Endothelial cell of umbilical vein (primary cell): ENCODE data around the gene CMIP. TPM values are rescaled to one million over a fixed set of nuclear protein-coding genes. Genes with fewer than 3 reads are reported as not detected.
A peak's percentile ranks its signal among the peaks of the same experiment; 100 is the strongest.

Experiments used
- BruUV-seq: library from RNA; stranded (reverse); fragments of 400-500 nt; replicated peaks from 2 replicates; lab custom pipeline; 2021; lab: Mats Ljungman, UMichigan
- CTCF ChIA-PET: fragments of 300-600, 350-600 bp; sonication (Branson Sonifier 250); formaldehyde crosslinking; loops from one replicate; lab custom pipeline; 2021; ENCODE audit warnings: antibody characterized with exemption, inconsistent platforms; lab: Charles Lee
- POLR2A ChIA-PET: fragments of 300-600, 350-600 bp; sonication (Branson Sonifier 250); formaldehyde crosslinking; loops from one replicate; lab custom pipeline; 2021; ENCODE audit warnings: antibody characterized with exemption, inconsistent platforms; lab: Charles Lee
- DNase-seq: peaks from one replicate; pipeline ENCODE4 v3.0.0-alpha.2; 2011; ENCODE audit warnings: low read depth, low spot score
- FAIRE-seq: peaks from 2 replicates; lab custom pipeline; 2011; peaks lifted over from hg19 to GRCh38; lab: Jason Lieb, UNC
- H2AFZ ChIP-seq: 2 replicates; pipeline ENCODE4 v1.6.0; 2012; ENCODE audit warnings: low read depth, low read length, control low read depth, inconsistent platforms
- H3K27ac ChIP-seq: 2 replicates; pipeline ENCODE4 v1.5.1; 2011; ENCODE audit warnings: low read depth, mild to moderate bottlenecking, control low read depth, low read length, moderate library complexity; ENCODE audit not compliant: insufficient read depth
- H3K27me3 ChIP-seq, 2 experiments: 2 replicates each; pipeline versions ENCODE4 v1.6.0 to v1.6.1; 2011; ENCODE audit warnings: low read length in 2 of 2, mixed read lengths in 1 of 2; ENCODE audit not compliant: control insufficient read depth in 2 of 2, insufficient read depth in 2 of 2
- H3K36me3 ChIP-seq, 2 experiments: 2 replicates in 1 of 2; 3 replicates in 1 of 2; pipeline ENCODE4 v1.5.1; 2011; ENCODE audit warnings: low read length in 2 of 2, mild to moderate bottlenecking in 1 of 2, moderate library complexity in 1 of 2; ENCODE audit not compliant: control insufficient read depth in 2 of 2, insufficient read depth in 2 of 2; ENCODE audit errors: extremely low read depth in 1 of 2
- H3K4me1 ChIP-seq: 3 replicates; pipeline ENCODE4 v1.5.1; 2011; ENCODE audit warnings: mild to moderate bottlenecking, low read length; ENCODE audit not compliant: control insufficient read depth, insufficient read depth; ENCODE audit errors: extremely low read depth
- H3K4me2 ChIP-seq: 2 replicates; pipeline ENCODE4 v1.6.1; 2011; ENCODE audit warnings: low read length, control low read depth, mixed read lengths; ENCODE audit not compliant: insufficient read depth
- H3K4me3 ChIP-seq, 3 experiments: fragments of 200-600 bp in 1 of 3; sonication (generic), shearing (Covaris generic) in 1 of 3; replicated peaks in 1 of 3; 2 replicates each; pipeline ENCODE4 v1.5.1; 2011 to 2016; ENCODE audit warnings: control low read depth in 3 of 3, low read length in 3 of 3, mild to moderate bottlenecking in 2 of 3, inconsistent platforms in 1 of 3, low read depth in 1 of 3, moderate library complexity in 1 of 3; ENCODE audit not compliant: insufficient read depth in 1 of 3
- H3K79me2 ChIP-seq: 2 replicates; pipeline ENCODE4 v1.6.0; 2012; ENCODE audit warnings: low read length, inconsistent platforms; ENCODE audit not compliant: control insufficient read depth, insufficient read depth
- H3K9ac ChIP-seq: replicated peaks from 2 replicates; pipeline ENCODE3; 2011; ENCODE audit warnings: low read length, control low read depth; ENCODE audit not compliant: insufficient read depth; ENCODE audit errors: extremely low read depth
- H3K9me1 ChIP-seq: replicated peaks from 3 replicates; pipeline ENCODE4 v1.6.0; 2011; ENCODE audit warnings: mild to moderate bottlenecking, low read length; ENCODE audit not compliant: control insufficient read depth, insufficient read depth; ENCODE audit errors: extremely low read depth
- H3K9me3 ChIP-seq: replicated peaks from 2 replicates; pipeline ENCODE4 v1.5.1; 2012; ENCODE audit warnings: low read length, inconsistent platforms; ENCODE audit not compliant: control insufficient read depth, insufficient read depth
- H4K20me1 ChIP-seq: replicated peaks from 2 replicates; pipeline ENCODE3; 2011; ENCODE audit warnings: mild to moderate bottlenecking, low read length; ENCODE audit not compliant: control insufficient read depth, insufficient read depth; ENCODE audit errors: extremely low read depth
- GATA2 ChIP-seq: IDR thresholded peaks from 2 replicates; pipeline ENCODE4 v1.7.0; 2011; ENCODE audit warnings: low read depth, mild to moderate bottlenecking, moderate library complexity, mixed read lengths, low read length; ENCODE audit not compliant: insufficient read length, insufficient read depth
- JUN ChIP-seq: IDR thresholded peaks from 2 replicates; pipeline ENCODE4 v1.6.1; 2011; ENCODE audit warnings: borderline replicate concordance, low read depth; ENCODE audit not compliant: insufficient read length, insufficient read depth
- MAX ChIP-seq: IDR thresholded peaks from 2 replicates; pipeline ENCODE4 v1.6.1; 2011; ENCODE audit not compliant: insufficient read depth, insufficient read length
- MYC ChIP-seq: IDR thresholded peaks from one replicate; pipeline ENCODE4 v1.6.1; 2011; ENCODE audit warnings: mild to moderate bottlenecking, low read depth, low read length
- POLR2A ChIP-seq: IDR thresholded peaks from 2 replicates; pipeline ENCODE4 v1.6.1; 2012; ENCODE audit warnings: low read depth, mild to moderate bottlenecking, control low read depth, low read length
- dilution Hi-C: fragments of 300-500 bp; cut with MboI; formaldehyde crosslinking; loops from one replicate; pipeline ENCODE4 v1.15.0; 2019; ENCODE audit warnings: low sequenced_read_pairs; ENCODE audit not compliant: extremely low pct_ligation_motif_present
- intact Hi-C: fragments of 100-400 bp; cut with micrococcal nuclease; formaldehyde crosslinking; loops from one replicate; pipeline ENCODE4 v1.10.0; 2022
- polyA plus RNA-seq, 4 experiments: library from polyadenylated mRNA; depleted of rRNA in 3 of 4; stranded (reverse) in 3 of 4; unstranded in 1 of 4; fragments of >200 nt; gene quantifications; 2 replicates each; pipeline versions ENCODE4 v1.2.1 to v1.2.3, GENCODE V29; 2011 to 2012; ENCODE audit warnings: missing spikeins in 1 of 4
- total RNA-seq: library from RNA; stranded (reverse); gene quantifications from 2 replicates; pipeline ENCODE4 v1.2.3, GENCODE V29; 2021

CMIP gene
- total and polyA plus RNA-seq, 2 donors (not counting 3 experiments of a cell fraction or from before 2014, with no cell fraction given): 29.0 to 101 TPM

- H3K4me2 ChIP-seq: peak overlapping the region; percentile 35
Observed at GRCh38 chr16:81693744-81694303, 249.2 kb downstream of the CMIP start.

GRCh38 chr16:81694494-81695280, 250.1 kb downstream of the CMIP start:
- H3K9ac ChIP-seq: peak overlapping the region; percentile 86
- H3K79me2 ChIP-seq: no peaks in the 10 kb centered on the region
- FAIRE-seq (no peak), DNase-seq (peak; percentile 92)
- peaks cover 64% of the 10 kb centered on the region for H3K4me1 ChIP-seq
- no peaks in the 10 kb centered on the region for H3K27me3 ChIP-seq
- intact Hi-C loops (loop anchor here (1.0 to 5.0 kb wide), 4 partner anchors 8 to 757 kb away; no protein-coding TSS in a partner anchor), dilution Hi-C loops (no loop called here)
- H3K9me1 ChIP-seq: no peaks in the 10 kb centered on the region
- CTCF ChIA-PET: interaction anchor here (0.9 to 5.2 kb wide), 6 partner anchors 8 to 290 kb away, joined by 3 to 85 read pairs (median 4); no protein-coding TSS in a partner anchor
- TSS peak; percentile 69 for BruUV-seq
- TF ChIP-seq POLR2A: peak; percentile 45
- no peak for TF ChIP-seq JUN
- peak overlapping the region; percentile 98 for H3K27ac ChIP-seq
- POLR2A ChIA-PET: interaction anchor here (1.0 to 1.5 kb wide), 3 partner anchors 9 to 83 kb away, joined by 3 to 10 read pairs (median 5); no protein-coding TSS in a partner anchor
- peak overlapping the region; percentile 35 for H3K4me2 ChIP-seq
- H3K36me3 ChIP-seq: peaks cover 4 to 12% of the 10 kb centered on the region in 2 experiments
- H4K20me1 ChIP-seq: no peaks in the 10 kb centered on the region
- no peak overlapping the region for H2AFZ ChIP-seq
- H3K4me3 ChIP-seq: peak overlapping the region in 2 of 3 experiments; percentile 13 to 18
- H3K9me3 ChIP-seq: no peaks in the 10 kb centered on the region

More at GRCh38 chr16:81693744-81694303, 249.2 kb downstream of the CMIP start:
- Histone ChIP-seq H3K4me1 (peaks cover 64% of the 10 kb centered on the region), H3K27me3 (no peaks in the 10 kb centered on the region), H3K9ac (peak overlapping the region; percentile 86), H3K27ac (peak overlapping the region; percentile 98), H4K20me1 (no peaks in the 10 kb centered on the region), H2AFZ (no peak overlapping the region), H3K36me3 (peaks cover 4 to 11% of the 10 kb centered on the region in 2 experiments), H3K79me2 (no peaks in the 10 kb centered on the region), H3K9me3 (no peaks in the 10 kb centered on the region), H3K4me3 (peak overlapping the region in 2 of 3 experiments; percentile 12 to 18), H3K9me1 (no peaks in the 10 kb centered on the region)
- intact Hi-C loops: loop anchor here (1.0 kb wide), 1 partner anchor 17 kb away; no protein-coding TSS in a partner anchor
- ChIA-PET CTCF (interaction anchor here (1.7 to 5.2 kb wide), 3 partner anchors 7 to 71 kb away, joined by 5 to 85 read pairs (median 7); no protein-coding TSS in a partner anchor), POLR2A (no interaction called here)
- BruUV-seq: no TSS peak
- no peak for DNase-seq
- TF ChIP-seq GATA2: peak; percentile 84
- TF ChIP-seq MAX: no peak
- no peak for TF ChIP-seq MYC
- TF ChIP-seq POLR2A: no peak
- dilution Hi-C loops: no loop called here
- FAIRE-seq: peak; percentile 31
